Measurements from ENCODE around the gene DOK6.

GRCh38 chr18:69599377-69599776 lies 198.7 kb downstream of the DOK6 start:
- TF ChIP-seq POLR2AphosphoS5 (IDR thresholded peaks at IDR 0.05; ENCODE audit: low read depth, low read length) (no peak), REST (IDR thresholded peaks at IDR 0.05; ENCODE audit: insufficient read depth in 1 of 2, low read depth in 2 of 2, low read length in 2 of 2) (no peak)

Data from PFSK-1 (cell line).